GM12892 (cell line): ENCODE measurements around the gene EVC2.

Experiments
- POLR2A ChIP-seq: IDR thresholded peaks from 2 replicates; pipeline ENCODE4 v1.6.1; 2011; ENCODE audit warnings: low read depth, low read length, control low read depth
- POLR2AphosphoS5 ChIP-seq: IDR thresholded peaks from 2 replicates; pipeline ENCODE4 v1.6.1; 2011; ENCODE audit warnings: low read depth, low read length, control low read depth
- TAF1 ChIP-seq: IDR thresholded peaks from 2 replicates; pipeline ENCODE4 v1.6.1; 2011; ENCODE audit warnings: low read depth, mild to moderate bottlenecking, control low read depth, low read length, borderline replicate concordance

- TF ChIP-seq POLR2AphosphoS5 (no peak), POLR2A (no peak), TAF1 (no peak)
Measured at GRCh38 chr4:5709207-5709575, 832 bp upstream of the EVC2 start.
